ENCODE data around the gene EFCC1.

DNA sequence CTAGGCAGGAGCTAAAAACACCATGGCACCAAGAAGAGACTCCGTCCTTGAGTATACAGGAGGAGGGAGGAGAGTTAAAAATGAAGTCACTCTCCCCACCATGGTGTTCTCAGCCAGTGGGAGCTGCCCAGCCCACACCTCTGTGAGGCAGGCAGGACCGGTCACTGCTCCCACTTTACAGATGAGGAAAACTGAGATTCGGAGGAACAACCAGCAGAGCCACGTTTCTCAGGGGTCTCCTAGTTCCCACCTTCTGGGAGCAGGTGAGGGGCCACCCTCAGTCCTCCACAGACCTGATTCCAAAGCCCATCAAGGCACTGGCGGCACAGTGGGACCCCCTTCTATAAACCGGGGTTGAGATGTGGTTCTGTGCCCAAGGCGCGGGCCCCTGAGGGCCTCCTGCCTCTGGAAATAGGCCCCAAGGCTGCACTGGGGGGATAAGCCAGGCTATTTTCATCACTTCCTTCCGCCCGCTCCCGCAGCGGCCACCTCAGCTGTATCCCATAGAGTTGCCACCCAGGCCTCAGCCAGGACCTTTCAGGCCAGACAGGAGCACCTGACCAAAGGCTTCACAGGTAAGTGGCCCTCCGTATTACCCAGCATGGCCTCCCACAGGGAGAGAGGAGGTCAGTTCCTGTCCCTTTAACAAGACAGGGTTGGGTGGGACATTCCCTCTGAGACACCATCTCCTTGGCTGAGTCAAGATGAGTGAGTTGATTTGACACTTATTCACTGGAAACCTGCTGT lies 59.3 kb downstream of the EFCC1 start, which contains the start of gene GP9:
- no peak for TF ChIP-seq GATA2 (IDR thresholded peaks at IDR 0.05; ENCODE audit: low read depth, low read length)
- TF ChIP-seq GATA3 (IDR thresholded peaks at IDR 0.05; ENCODE audit: low read depth, low read length): no peak

Measured in SH-SY5Y (cell line).